ENCODE data around the gene TENT4B. TPM values are rescaled to one million over a fixed set of nuclear protein-coding genes. Genes with fewer than 3 reads are reported as not detected.
A peak's percentile ranks its signal among the peaks of the same experiment; 100 is the strongest.

The TENT4B gene
- total and polyA plus RNA-seq, 2 donors (not counting 1 experiment from before 2014, with no cell fraction given) = 11.1 to 12.2 TPM

DNA sequence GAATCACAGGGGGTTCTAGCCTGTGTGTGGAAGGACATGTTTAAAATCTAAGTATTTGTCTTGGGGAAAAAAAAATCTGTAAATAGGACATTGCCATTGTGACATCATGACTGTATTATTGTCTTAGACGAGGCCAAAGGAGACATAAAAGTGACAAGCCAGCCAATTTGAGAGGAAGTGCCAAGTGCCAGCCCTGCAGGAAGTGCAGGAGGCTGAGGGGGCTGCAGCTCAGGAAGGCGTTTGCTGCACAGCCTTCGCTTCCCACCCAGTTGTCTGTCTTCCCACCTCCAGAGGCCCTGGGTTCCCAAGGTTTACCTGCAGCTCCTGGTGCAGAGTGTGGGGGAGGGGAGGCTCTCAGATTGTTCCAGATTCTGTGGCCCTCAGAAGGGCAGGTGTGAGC lies 114.5 kb downstream of the TENT4B start:
- H3K9me3 ChIP-seq (ENCODE audit: control insufficient read depth, insufficient read depth, low read depth, low read length) = no peaks in the 10 kb centered on the region
- no peaks in the 10 kb centered on the region for H3K27me3 ChIP-seq (ENCODE audit: control insufficient read depth, insufficient read depth, low read length)
- peaks cover 2% of the 10 kb centered on the region for H3K79me2 ChIP-seq (ENCODE audit: control insufficient read depth, insufficient read depth, low read length)
- peak overlapping the region; percentile 90 for H3K4me2 ChIP-seq (ENCODE audit: extremely low read depth, insufficient read depth, low read length)
- TF ChIP-seq, protein P1, sequence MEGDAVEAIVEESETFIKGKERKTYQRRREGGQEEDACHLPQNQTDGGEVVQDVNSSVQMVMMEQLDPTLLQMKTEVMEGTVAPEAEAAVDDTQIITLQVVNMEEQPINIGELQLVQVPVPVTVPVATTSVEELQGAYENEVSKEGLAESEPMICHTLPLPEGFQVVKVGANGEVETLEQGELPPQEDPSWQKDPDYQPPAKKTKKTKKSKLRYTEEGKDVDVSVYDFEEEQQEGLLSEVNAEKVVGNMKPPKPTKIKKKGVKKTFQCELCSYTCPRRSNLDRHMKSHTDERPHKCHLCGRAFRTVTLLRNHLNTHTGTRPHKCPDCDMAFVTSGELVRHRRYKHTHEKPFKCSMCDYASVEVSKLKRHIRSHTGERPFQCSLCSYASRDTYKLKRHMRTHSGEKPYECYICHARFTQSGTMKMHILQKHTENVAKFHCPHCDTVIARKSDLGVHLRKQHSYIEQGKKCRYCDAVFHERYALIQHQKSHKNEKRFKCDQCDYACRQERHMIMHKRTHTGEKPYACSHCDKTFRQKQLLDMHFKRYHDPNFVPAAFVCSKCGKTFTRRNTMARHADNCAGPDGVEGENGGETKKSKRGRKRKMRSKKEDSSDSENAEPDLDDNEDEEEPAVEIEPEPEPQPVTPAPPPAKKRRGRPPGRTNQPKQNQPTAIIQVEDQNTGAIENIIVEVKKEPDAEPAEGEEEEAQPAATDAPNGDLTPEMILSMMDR (conservative IDR thresholded peaks at IDR 0.05 in 1 of 2, IDR thresholded peaks at IDR 0.05 in 1 of 2; ENCODE audit: low read depth in 1 of 2, low read length in 2 of 2) = no peak
- no peak overlapping the region for H3K27ac ChIP-seq (ENCODE audit: insufficient read depth, low read length)
- H3K4me3 ChIP-seq (replicated peaks in 1 of 4; ENCODE audit: control extremely low read depth in 1 of 4, insufficient read depth in 1 of 4, low read depth in 3 of 4, low read length in 4 of 4) = no peak overlapping the region
- H4K20me1 ChIP-seq (ENCODE audit: control insufficient read depth, extremely low read depth, insufficient read depth, low read length) = no peaks in the 10 kb centered on the region
- H2AFZ ChIP-seq (ENCODE audit: low read length) = no peak overlapping the region
- H3K36me3 ChIP-seq (ENCODE audit: control insufficient read depth, insufficient read depth, low read length) = no peaks in the 10 kb centered on the region
- DNase-seq (ENCODE audit: low read depth in 2 of 2) = no peak
- peaks cover 15% of the 10 kb centered on the region for H3K4me1 ChIP-seq (ENCODE audit: control insufficient read depth, extremely low read depth, insufficient read depth, low read length)
- H3K9ac ChIP-seq (ENCODE audit: insufficient read depth, low read length) = no peak overlapping the region

DNA sequence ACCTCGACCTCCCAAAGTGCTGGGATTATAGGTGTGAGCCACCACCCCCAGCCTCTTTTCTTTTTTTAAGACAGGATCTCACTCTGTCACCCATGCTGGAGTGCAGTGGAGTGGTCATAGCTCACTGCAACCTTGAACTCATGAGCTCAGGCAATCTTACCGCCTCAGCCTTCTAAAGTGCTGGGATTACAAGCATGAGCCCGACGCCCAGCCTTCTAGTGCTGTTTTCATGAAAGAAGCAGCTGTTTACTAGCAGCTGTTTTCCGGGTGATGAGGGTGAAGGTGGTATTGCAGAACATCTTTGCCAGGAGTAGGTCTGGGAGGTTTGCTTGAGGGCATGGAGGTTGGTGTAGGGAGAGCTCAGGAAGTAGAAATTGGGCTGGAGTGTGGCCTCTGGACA lies 115.2 kb downstream of the TENT4B start:
- Histone ChIP-seq H3K79me2 (ENCODE audit: control insufficient read depth, insufficient read depth, low read length) (peaks cover 2% of the 10 kb centered on the region), H3K4me2 (ENCODE audit: extremely low read depth, insufficient read depth, low read length) (no peak overlapping the region), H3K4me1 (ENCODE audit: control insufficient read depth, extremely low read depth, insufficient read depth, low read length) (peaks cover 15% of the 10 kb centered on the region), H3K27ac (ENCODE audit: insufficient read depth, low read length) (no peak overlapping the region), H2AFZ (ENCODE audit: low read length) (no peak overlapping the region), H3K4me3 (replicated peaks in 1 of 4; ENCODE audit: control extremely low read depth in 1 of 4, insufficient read depth in 1 of 4, low read depth in 3 of 4, low read length in 4 of 4) (no peak overlapping the region), H3K9me3 (ENCODE audit: control insufficient read depth, insufficient read depth, low read depth, low read length) (no peaks in the 10 kb centered on the region), H3K27me3 (ENCODE audit: control insufficient read depth, insufficient read depth, low read length) (no peaks in the 10 kb centered on the region), H3K36me3 (ENCODE audit: control insufficient read depth, insufficient read depth, low read length) (no peaks in the 10 kb centered on the region), H3K9ac (ENCODE audit: insufficient read depth, low read length) (no peak overlapping the region), H4K20me1 (ENCODE audit: control insufficient read depth, extremely low read depth, insufficient read depth, low read length) (no peaks in the 10 kb centered on the region)
- DNase-seq (ENCODE audit: low read depth in 2 of 2) = no peak
- TF ChIP-seq, protein P1 (conservative IDR thresholded peaks at IDR 0.05 in 1 of 2, IDR thresholded peaks at IDR 0.05 in 1 of 2; ENCODE audit: low read depth in 1 of 2, low read length in 2 of 2) = no peak
- TF ChIP-seq EZH2 (IDR thresholded peaks at IDR 0.05; ENCODE audit: low read length, missing control alignments) = no peak

DNA sequence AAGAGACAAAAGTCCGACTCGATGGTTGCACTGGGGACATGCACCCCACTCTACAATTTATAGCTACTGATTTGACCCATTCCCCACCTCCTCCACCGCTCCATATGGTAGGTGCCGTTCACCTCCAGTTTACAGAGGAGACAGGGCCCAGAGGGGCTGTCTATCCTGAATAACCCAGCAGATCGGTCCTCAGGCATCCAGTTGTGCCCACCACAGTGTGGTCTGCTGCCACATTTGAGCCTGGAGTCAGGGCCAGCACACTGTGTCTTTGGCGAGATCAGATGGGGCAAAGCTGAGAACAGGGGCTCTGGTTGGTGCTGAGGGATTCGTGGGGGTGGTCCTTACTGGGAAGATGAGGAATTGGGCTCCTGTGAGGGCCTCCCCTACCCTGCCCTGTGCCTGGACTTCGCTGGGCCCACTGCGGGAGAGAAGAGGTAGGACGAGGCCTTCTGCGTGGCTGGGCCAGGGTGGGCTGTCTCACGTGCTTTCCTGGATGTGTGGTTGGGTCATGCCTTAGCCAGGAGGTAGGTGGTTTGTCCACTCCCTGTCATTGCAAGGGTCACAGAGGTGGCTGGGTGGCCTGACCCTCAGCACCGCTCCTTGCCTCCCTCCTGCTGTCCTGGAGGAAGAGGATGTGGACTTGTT lies 116.1 kb downstream of the TENT4B start:
- H3K27me3 ChIP-seq (ENCODE audit: control insufficient read depth, insufficient read depth, low read length) = no peaks in the 10 kb centered on the region
- H3K36me3 ChIP-seq (ENCODE audit: control insufficient read depth, insufficient read depth, low read length) = no peaks in the 10 kb centered on the region
- no peak overlapping the region for H2AFZ ChIP-seq (ENCODE audit: low read length)
- H3K9ac ChIP-seq (ENCODE audit: insufficient read depth, low read length) = no peak overlapping the region
- H3K4me3 ChIP-seq (replicated peaks in 1 of 4; ENCODE audit: control extremely low read depth in 1 of 4, insufficient read depth in 1 of 4, low read depth in 3 of 4, low read length in 4 of 4) = no peak overlapping the region
- H3K27ac ChIP-seq (ENCODE audit: insufficient read depth, low read length) = no peak overlapping the region
- H3K4me2 ChIP-seq (ENCODE audit: extremely low read depth, insufficient read depth, low read length) = no peak overlapping the region
- no peaks in the 10 kb centered on the region for H3K9me3 ChIP-seq (ENCODE audit: control insufficient read depth, insufficient read depth, low read depth, low read length)
- DNase-seq (ENCODE audit: low read depth in 2 of 2) = no peak
- H4K20me1 ChIP-seq (ENCODE audit: control insufficient read depth, extremely low read depth, insufficient read depth, low read length) = no peaks in the 10 kb centered on the region
- TF ChIP-seq, protein P1 (conservative IDR thresholded peaks at IDR 0.05 in 1 of 2, IDR thresholded peaks at IDR 0.05 in 1 of 2; ENCODE audit: low read depth in 1 of 2, low read length in 2 of 2) = no peak
- TF ChIP-seq EZH2 (IDR thresholded peaks at IDR 0.05; ENCODE audit: low read length, missing control alignments) = no peak
- peaks cover 2% of the 10 kb centered on the region for H3K79me2 ChIP-seq (ENCODE audit: control insufficient read depth, insufficient read depth, low read length)
- peaks cover 15% of the 10 kb centered on the region for H3K4me1 ChIP-seq (ENCODE audit: control insufficient read depth, extremely low read depth, insufficient read depth, low read length)
